Endothelial cell of umbilical vein (primary cell): Measurements from ENCODE around the gene BIRC3.

Source experiments
- CTCF ChIP-seq, 2 donors: IDR thresholded peaks; 1 replicate in 1 of 2; 2 replicates in 1 of 2; pipeline ENCODE4 v1.5.1; 2011; ENCODE audit warnings: low read length in 2 of 2, mild to moderate bottlenecking in 2 of 2, moderate library complexity in 2 of 2, control low read depth in 1 of 2, inconsistent platforms in 1 of 2, low read depth in 1 of 2; ENCODE audit not compliant: insufficient read depth in 1 of 2; ENCODE audit errors: extremely low read depth in 1 of 2
- EZH2 ChIP-seq: IDR thresholded peaks from 2 replicates; pipeline ENCODE4 v1.6.1; 2012; ENCODE audit warnings: borderline replicate concordance, low read depth, mild to moderate bottlenecking, moderate library complexity, low read length, inconsistent platforms; ENCODE audit not compliant: severe bottlenecking
- POLR2A ChIP-seq: IDR thresholded peaks from 2 replicates; pipeline ENCODE4 v1.6.1; 2012; ENCODE audit warnings: low read depth, mild to moderate bottlenecking, control low read depth, low read length
- POLR2AphosphoS5 ChIP-seq: IDR thresholded peaks from 2 replicates; pipeline ENCODE4 v1.6.1; 2012; ENCODE audit warnings: low read depth, mild to moderate bottlenecking, control low read depth, low read length, moderate library complexity; ENCODE audit not compliant: insufficient read depth

- TF ChIP-seq CTCF (IDR thresholded peaks at IDR 0.05; ENCODE audit: extremely low read depth in 1 of 2, insufficient read depth in 1 of 2, low read depth in 1 of 2, low read length in 2 of 2) = no peak
- no peak for TF ChIP-seq POLR2A
- no peak for TF ChIP-seq POLR2AphosphoS5
- TF ChIP-seq EZH2 = no peak
Measured at GRCh38 chr11:102295045-102295444, 22.2 kb upstream of the BIRC3 start.
